Brain microvascular endothelial cell (primary cell): ENCODE measurements around the gene ANKS3.
A peak's percentile ranks its signal among the peaks of the same experiment; 100 is the strongest.
"Not testable (repeated sequence)": the region's sequence is repeated elsewhere in the genome, so short reads cannot be mapped to it uniquely, and the experiment has no call there.

Experiments used
- DNase-seq: peaks from one replicate; pipeline ENCODE4 v3.0.0-alpha.2; 2020
- H3K27ac ChIP-seq: fragments of 250-450 bp; sonication (Bioruptor Pico); 2 replicates; pipeline ENCODE4 v1.5.1; 2020; ENCODE audit warnings: mild to moderate bottlenecking, moderate library complexity
- H3K27me3 ChIP-seq: fragments of 250-450 bp; sonication (Bioruptor Pico); replicated peaks from 2 replicates; pipeline ENCODE4 v1.5.1; 2020; ENCODE audit warnings: mild to moderate bottlenecking
- H3K36me3 ChIP-seq: fragments of 250-450 bp; sonication (Bioruptor Pico); replicated peaks from 2 replicates; pipeline ENCODE4 v1.5.1; 2020; ENCODE audit warnings: mild to moderate bottlenecking
- H3K4me3 ChIP-seq: 2 replicates; pipeline ENCODE4 v1.5.1; 2011; ENCODE audit warnings: low read depth, mild to moderate bottlenecking, control low read depth, low read length, moderate library complexity
- in situ Hi-C: cut with HindIII; loops from 2 replicates; pipeline ENCODE4 v1.10.0; 2017; ENCODE audit warnings: low sequenced_read_pairs, low pct_ligation_motif_present
- TF ChIP-seq, protein P1 (sequence below): IDR thresholded peaks from 2 replicates; pipeline ENCODE4 v1.5.1; 2011; ENCODE audit warnings: low read depth, mild to moderate bottlenecking, moderate library complexity, low read length, control low read depth, inconsistent platforms; ENCODE audit errors: missing control alignments

The ANKS3 gene

DNA sequence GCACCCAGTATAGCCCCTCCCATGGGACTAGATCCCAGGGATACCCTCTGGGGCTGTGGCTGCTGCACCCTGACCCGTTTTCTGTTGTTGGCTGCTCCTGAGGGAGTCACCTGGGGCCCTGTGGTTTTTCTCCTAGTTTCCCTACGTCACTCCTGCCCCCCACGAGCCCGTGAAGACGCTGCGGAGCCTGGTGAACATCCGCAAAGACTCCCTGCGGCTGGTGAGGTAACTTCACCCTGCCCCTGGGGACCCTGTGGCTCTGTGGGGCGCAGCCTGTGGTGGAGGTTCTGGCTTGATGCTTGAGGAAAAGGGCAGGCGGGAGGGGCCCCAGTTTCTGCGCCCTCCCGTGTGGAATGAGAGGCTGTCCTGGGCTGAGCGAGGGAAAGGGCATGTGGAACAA lies 82.2 kb downstream of the ANKS3 start:
- Histone ChIP-seq H3K27me3 (no peaks in the 10 kb centered on the region), H3K36me3 (peaks cover 31% of the 10 kb centered on the region), H3K27ac (no peak overlapping the region), H3K4me3 (no peak overlapping the region)
- TF ChIP-seq, protein P1, sequence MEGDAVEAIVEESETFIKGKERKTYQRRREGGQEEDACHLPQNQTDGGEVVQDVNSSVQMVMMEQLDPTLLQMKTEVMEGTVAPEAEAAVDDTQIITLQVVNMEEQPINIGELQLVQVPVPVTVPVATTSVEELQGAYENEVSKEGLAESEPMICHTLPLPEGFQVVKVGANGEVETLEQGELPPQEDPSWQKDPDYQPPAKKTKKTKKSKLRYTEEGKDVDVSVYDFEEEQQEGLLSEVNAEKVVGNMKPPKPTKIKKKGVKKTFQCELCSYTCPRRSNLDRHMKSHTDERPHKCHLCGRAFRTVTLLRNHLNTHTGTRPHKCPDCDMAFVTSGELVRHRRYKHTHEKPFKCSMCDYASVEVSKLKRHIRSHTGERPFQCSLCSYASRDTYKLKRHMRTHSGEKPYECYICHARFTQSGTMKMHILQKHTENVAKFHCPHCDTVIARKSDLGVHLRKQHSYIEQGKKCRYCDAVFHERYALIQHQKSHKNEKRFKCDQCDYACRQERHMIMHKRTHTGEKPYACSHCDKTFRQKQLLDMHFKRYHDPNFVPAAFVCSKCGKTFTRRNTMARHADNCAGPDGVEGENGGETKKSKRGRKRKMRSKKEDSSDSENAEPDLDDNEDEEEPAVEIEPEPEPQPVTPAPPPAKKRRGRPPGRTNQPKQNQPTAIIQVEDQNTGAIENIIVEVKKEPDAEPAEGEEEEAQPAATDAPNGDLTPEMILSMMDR = no peak
- in situ Hi-C loops = no loop called here
- no peak for DNase-seq

DNA sequence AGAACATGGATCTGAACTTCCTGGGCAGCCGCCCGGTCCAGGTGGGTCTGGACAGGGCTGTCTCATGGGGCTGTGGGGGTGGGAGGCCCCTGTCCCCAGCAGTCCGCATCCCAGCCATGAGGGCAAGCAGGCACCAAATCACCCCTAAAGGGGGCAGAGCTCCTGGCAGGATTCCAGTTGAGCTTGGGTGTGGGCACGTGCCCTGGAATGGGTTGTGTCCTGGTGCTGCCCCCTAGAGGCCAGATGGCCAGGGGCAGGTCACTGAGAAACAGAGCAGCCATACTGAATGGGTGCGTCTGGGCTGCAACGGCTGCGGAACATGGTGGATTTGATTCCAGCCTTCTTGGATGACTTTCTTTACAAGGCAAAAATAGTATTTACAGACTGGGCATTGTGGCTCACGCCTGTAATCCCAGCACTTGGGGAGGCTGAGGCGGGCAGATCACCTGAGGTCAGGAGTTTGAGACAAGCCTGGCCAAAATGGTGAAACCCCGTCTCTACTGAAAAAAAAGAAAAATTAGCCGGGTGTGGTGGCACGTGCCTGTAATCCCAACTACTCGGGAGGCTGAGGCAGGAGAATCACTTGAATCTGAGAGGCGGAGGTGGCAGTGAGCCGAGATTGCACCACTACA lies 83.5 kb downstream of the ANKS3 start:
- H3K27ac ChIP-seq, in situ Hi-C loops, H3K4me3 ChIP-seq, H3K27me3 ChIP-seq: not testable (repeated sequence)
- TF ChIP-seq, protein P1 = peak; percentile 87
- peaks cover 28% of the 10 kb centered on the region for H3K36me3 ChIP-seq
- DNase-seq = peak; percentile 28

DNA sequence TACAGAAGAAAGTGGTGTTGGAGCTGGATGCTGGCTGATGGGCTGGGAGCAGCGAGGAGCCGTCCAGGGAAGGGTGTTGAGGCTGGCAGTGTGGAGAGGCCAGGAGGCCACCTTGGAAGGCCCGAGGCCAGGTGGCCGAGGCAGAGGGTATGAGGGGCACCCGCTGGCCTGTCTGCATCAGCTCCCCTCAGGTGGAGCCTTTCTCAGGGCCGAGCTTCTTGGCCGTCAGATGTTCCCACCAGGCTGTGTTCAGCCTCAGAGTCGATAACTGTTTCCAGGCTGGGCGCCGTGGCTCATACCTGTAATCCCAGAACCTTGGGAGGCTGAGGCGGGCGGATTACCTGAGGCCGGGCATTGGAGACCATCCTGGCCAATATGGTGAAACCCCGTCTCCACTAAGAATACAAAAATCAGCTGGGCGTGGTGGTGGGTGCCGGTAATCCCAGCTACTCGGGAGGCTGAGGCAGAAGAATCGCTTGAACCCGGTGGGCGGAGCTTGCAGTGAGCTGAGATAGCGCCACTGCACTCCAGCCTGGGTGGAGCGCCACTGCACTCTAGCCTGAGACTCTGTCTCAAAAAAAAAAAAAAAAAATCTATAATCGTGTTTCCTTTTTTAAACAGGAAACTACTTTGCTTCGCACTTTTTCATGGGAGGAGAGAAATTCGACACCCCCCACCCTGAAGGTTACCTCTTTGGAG lies 84.2 kb downstream of the ANKS3 start:
- no peak for DNase-seq
- Histone ChIP-seq H3K36me3 (peaks cover 25% of the 10 kb centered on the region), H3K27ac (no peak overlapping the region), H3K27me3 (no peaks in the 10 kb centered on the region), H3K4me3 (no peak overlapping the region)
- in situ Hi-C loops = no loop called here
- TF ChIP-seq, protein P1 = no peak

DNA sequence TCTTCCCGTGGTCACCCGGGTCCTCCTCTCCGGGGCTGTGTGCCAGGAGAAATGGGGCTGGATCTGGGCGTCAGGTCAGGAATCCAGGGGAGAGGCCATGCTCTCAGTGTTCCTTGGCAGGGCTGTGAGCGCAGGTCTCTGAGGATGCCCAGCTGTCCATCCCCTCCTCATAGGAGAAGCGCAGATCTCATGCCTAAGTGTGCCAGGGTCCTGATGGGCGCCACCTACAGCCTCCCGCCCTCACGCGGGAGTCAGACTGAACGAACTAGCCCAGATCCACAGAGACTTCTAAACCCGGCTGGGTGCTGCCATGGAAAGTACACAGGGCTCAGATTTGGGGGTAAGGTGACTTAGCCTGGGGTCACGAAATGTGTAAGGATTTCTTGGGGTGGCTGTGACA lies 85.2 kb downstream of the ANKS3 start:
- no peak for DNase-seq
- Histone ChIP-seq H3K27me3 (no peaks in the 10 kb centered on the region), H3K36me3 (peaks cover 20% of the 10 kb centered on the region), H3K27ac (no peak overlapping the region), H3K4me3 (no peak overlapping the region)
- in situ Hi-C loops = no loop called here
- TF ChIP-seq, protein P1 = no peak

DNA sequence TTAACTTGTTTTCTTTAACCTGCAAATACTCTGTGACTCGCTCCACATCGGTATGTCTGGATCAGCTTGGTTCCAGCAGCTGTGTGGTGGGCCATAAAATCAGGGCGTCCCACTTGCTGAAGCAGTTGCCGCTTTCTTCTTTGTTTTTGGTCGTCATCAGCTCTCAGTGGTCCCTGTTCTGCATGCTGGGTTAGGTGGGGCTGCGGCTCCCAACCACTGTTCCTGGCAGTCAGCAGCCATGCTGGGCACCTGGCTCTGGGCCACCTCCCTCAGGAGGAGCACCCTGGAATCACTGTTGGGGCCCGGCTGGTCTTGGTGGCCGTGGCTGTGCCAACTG lies 86.5 kb downstream of the ANKS3 start:
- in situ Hi-C loops = no loop called here
- no peak overlapping the region for H3K27ac ChIP-seq
- H3K27me3 ChIP-seq = no peaks in the 10 kb centered on the region
- no peak for DNase-seq
- TF ChIP-seq, protein P1 = no peak
- H3K4me3 ChIP-seq = no peak overlapping the region
- H3K36me3 ChIP-seq = peaks cover 15% of the 10 kb centered on the region
